K562 (cell line): ENCODE measurements around the gene ARHGDIA. TPM values are rescaled to one million over a fixed set of nuclear protein-coding genes. Genes with fewer than 3 reads are reported as not detected.

ENCODE experiments used
- CTBP1 ChIP-seq: fragments of 450-650 bp; IDR thresholded peaks from 2 replicates; pipeline ENCODE4 v1.6.1; 2016; ENCODE audit warnings: borderline replicate concordance
- DACH1 ChIP-seq: fragments of 450-650 bp; IDR thresholded peaks from 2 replicates; pipeline ENCODE4 v1.6.1; 2018; ENCODE audit not compliant: partially characterized antibody
- DMBX1 ChIP-seq: fragments of 250-450 bp; sonication (Bioruptor Pico); IDR thresholded peaks from 2 replicates; pipeline ENCODE4 v1.8.0; 2022; ENCODE audit warnings: inconsistent platforms, mild to moderate bottlenecking, moderate library complexity, borderline replicate concordance
- ETV6 ChIP-seq, 3 experiments: fragments of 150-350 bp in 1 of 3; sonication (generic) in 1 of 3; formaldehyde crosslinking in 1 of 3; IDR thresholded peaks; 2 replicates each; pipeline versions ENCODE4 v1.6.1 to v1.8.0; 2014 to 2022; ENCODE audit warnings: borderline replicate concordance in 2 of 3, low read depth in 2 of 3, antibody characterized with exemption in 1 of 3, low read length in 1 of 3, mild to moderate bottlenecking in 1 of 3, missing genetic modification reagents in 1 of 3
- HCFC1 ChIP-seq: IDR thresholded peaks from 2 replicates; pipeline ENCODE4 v1.6.1; 2012; ENCODE audit warnings: low read depth, low read length, improper control_type of control experiment
- MAFG ChIP-seq: fragments of 450-650 bp; conservative IDR thresholded peaks from 2 replicates; pipeline ENCODE4 v1.6.1; 2016; ENCODE audit warnings: missing genetic modification characterization, missing compliant biosample characterization
- MCM3 ChIP-seq: fragments of 450-650 bp; IDR thresholded peaks from 2 replicates; pipeline ENCODE4 v1.6.1; 2016
- PPARD ChIP-seq: fragments of 250-450 bp; sonication (Bioruptor Pico); IDR thresholded peaks from 2 replicates; pipeline ENCODE4 v1.8.0; 2022; ENCODE audit warnings: inconsistent platforms, mild to moderate bottlenecking, moderate library complexity
- SAFB ChIP-seq: fragments of 200-400 bp; formaldehyde crosslinking; IDR thresholded peaks from 2 replicates; pipeline ENCODE4 v1.6.1; 2017; ENCODE audit warnings: low read depth, low read length, borderline replicate concordance
- SMAD4 ChIP-seq: fragments of 250-450 bp; sonication (Bioruptor Pico); conservative IDR thresholded peaks from 2 replicates; pipeline ENCODE4 v1.8.0; 2021; ENCODE audit warnings: inconsistent platforms, mild to moderate bottlenecking, moderate library complexity
- ZNF41 ChIP-seq: fragments of 250-450 bp; sonication (Bioruptor Pico); conservative IDR thresholded peaks from 2 replicates; pipeline ENCODE4 v1.4.0; 2020; ENCODE audit warnings: mild to moderate bottlenecking
- ZNF75A ChIP-seq: fragments of 450-650 bp; formaldehyde crosslinking; IDR thresholded peaks from 2 replicates; pipeline ENCODE4 v1.4.0; 2020; ENCODE audit warnings: mild to moderate bottlenecking
- polyA plus RNA-seq, 8 experiments: library from polyadenylated mRNA; depleted of rRNA in 4 of 8; stranded (reverse) in 5 of 8; unstranded in 3 of 8; fragments of >200 nt; fragmentation: Nextera tagmentation in 2 of 8; fragmentation: Illumina TruSeq in 1 of 8; extraction: Ambion mirVana in 2 of 8; extraction: Trizol in 1 of 8; gene quantifications; 2 replicates each; pipeline versions ENCODE4 v1.2.1 to v1.2.3, GENCODE V29; 2011 to 2014; ENCODE audit warnings: inconsistent platforms in 1 of 8, missing spikeins in 1 of 8
- total RNA-seq, 7 experiments: library from RNA; depleted of rRNA in 6 of 7; stranded (reverse); fragments of >200 nt in 6 of 7; fragmentation: Illumina TruSeq in 2 of 7; extraction: Trizol in 2 of 7; gene quantifications; 2 replicates each; pipeline versions ENCODE4 v1.2.1 to v1.2.3, GENCODE V29; 2011 to 2021; ENCODE audit warnings: low replicate concordance in 1 of 7
- TF ChIP-seq, protein P1 (sequence below): sonication (generic); formaldehyde crosslinking; IDR thresholded peaks from 2 replicates; pipeline ENCODE4 v1.8.0; 2023; ENCODE audit warnings: missing genetic modification reagents, mild to moderate bottlenecking, borderline replicate concordance
- TF ChIP-seq, protein P2 (sequence below): sonication (generic); formaldehyde crosslinking; IDR thresholded peaks from 2 replicates; pipeline ENCODE4 v1.8.0; 2022; ENCODE audit warnings: mild to moderate bottlenecking, low read depth, missing genetic modification reagents
- TF ChIP-seq, protein P3 (sequence below): fragments of 250-450 bp; sonication (Bioruptor Pico); IDR thresholded peaks from 2 replicates; pipeline ENCODE4 v1.5.1; 2021; ENCODE audit warnings: mild to moderate bottlenecking

ARHGDIA gene
- total and polyA plus RNA-seq, 9 of the 15 experiments (the other 6 are each of a cell fraction or from before 2014, with no cell fraction given), result 9.6 to 340 (median 97.6) TPM

DNA sequence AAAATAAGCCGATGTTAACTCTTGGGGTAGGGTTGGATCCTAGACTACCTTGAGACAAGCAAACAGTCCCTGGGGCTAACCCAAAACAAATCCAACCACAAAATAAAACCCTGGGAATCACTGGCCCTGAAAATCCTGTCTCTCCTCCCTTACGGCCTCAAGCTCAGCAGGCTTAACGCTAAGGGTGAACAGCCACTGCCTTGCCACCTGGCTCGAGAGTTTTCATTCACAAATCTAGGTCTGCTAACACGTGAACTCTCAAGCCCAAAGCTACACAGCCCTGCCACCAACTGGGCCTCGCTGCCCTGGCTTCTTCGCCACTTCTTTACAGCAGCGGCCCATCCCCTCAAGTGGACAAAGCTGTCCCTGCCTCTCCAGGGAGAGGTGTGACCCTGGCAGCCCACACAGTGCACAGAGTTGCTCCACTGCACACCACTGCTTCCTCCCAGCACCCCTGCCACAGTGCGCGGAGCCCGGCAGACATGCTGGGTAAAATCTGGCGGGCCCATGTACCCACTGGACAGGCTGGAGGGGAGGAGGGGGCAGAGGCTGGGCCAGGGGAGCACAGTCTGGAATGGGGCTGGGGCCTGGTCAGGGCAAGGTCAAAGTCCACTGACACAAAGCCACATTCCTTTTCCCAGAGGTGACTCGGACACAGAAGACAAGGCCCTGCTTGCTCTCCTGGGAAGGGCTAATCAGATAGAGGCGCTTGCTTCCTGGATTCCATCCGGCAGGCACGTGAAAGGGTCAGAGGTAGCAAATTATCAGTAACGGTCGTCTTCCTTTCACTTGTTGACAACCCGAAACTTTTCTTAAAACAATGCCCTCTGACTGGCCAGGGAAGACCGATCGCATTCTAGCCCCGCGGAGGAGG, 39.1 kb upstream of the ARHGDIA start (continued):
- TF ChIP-seq, protein P1, sequence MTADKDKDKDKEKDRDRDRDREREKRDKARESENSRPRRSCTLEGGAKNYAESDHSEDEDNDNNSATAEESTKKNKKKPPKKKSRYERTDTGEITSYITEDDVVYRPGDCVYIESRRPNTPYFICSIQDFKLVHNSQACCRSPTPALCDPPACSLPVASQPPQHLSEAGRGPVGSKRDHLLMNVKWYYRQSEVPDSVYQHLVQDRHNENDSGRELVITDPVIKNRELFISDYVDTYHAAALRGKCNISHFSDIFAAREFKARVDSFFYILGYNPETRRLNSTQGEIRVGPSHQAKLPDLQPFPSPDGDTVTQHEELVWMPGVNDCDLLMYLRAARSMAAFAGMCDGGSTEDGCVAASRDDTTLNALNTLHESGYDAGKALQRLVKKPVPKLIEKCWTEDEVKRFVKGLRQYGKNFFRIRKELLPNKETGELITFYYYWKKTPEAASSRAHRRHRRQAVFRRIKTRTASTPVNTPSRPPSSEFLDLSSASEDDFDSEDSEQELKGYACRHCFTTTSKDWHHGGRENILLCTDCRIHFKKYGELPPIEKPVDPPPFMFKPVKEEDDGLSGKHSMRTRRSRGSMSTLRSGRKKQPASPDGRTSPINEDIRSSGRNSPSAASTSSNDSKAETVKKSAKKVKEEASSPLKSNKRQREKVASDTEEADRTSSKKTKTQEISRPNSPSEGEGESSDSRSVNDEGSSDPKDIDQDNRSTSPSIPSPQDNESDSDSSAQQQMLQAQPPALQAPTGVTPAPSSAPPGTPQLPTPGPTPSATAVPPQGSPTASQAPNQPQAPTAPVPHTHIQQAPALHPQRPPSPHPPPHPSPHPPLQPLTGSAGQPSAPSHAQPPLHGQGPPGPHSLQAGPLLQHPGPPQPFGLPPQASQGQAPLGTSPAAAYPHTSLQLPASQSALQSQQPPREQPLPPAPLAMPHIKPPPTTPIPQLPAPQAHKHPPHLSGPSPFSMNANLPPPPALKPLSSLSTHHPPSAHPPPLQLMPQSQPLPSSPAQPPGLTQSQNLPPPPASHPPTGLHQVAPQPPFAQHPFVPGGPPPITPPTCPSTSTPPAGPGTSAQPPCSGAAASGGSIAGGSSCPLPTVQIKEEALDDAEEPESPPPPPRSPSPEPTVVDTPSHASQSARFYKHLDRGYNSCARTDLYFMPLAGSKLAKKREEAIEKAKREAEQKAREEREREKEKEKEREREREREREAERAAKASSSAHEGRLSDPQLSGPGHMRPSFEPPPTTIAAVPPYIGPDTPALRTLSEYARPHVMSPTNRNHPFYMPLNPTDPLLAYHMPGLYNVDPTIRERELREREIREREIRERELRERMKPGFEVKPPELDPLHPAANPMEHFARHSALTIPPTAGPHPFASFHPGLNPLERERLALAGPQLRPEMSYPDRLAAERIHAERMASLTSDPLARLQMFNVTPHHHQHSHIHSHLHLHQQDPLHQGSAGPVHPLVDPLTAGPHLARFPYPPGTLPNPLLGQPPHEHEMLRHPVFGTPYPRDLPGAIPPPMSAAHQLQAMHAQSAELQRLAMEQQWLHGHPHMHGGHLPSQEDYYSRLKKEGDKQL (CRISPR knock-in tag), result no peak
- TF ChIP-seq SMAD4 (CRISPR knock-in tag), result no peak; the same call in 1 of the 2 replicates
- TF ChIP-seq, protein P2, sequence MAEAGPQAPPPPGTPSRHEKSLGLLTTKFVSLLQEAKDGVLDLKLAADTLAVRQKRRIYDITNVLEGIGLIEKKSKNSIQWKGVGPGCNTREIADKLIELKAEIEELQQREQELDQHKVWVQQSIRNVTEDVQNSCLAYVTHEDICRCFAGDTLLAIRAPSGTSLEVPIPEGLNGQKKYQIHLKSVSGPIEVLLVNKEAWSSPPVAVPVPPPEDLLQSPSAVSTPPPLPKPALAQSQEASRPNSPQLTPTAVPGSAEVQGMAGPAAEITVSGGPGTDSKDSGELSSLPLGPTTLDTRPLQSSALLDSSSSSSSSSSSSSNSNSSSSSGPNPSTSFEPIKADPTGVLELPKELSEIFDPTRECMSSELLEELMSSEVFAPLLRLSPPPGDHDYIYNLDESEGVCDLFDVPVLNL (CRISPR knock-in tag), result no peak
- no peak for TF ChIP-seq PPARD (CRISPR knock-in tag)
- TF ChIP-seq MCM3, result no peak
- TF ChIP-seq SAFB, result no peak
- no peak for TF ChIP-seq HCFC1
- TF ChIP-seq ETV6 (IDR thresholded peaks at IDR 0.05; ENCODE audit: borderline replicate concordance in 1 of 2, low read depth in 2 of 2, low read length in 1 of 2), result no peak
- TF ChIP-seq ETV6 (CRISPR knock-in tag; IDR thresholded peaks at IDR 0.05; ENCODE audit: borderline replicate concordance), result 0 out of 2 replicates have a peak, but pooled peaks have one; percentile 23
- TF ChIP-seq ZNF41 (CRISPR knock-in tag), result no peak
- TF ChIP-seq ZNF75A (CRISPR knock-in tag), result no peak
- peak; percentile 35; the same call in 1 of the 2 replicates for TF ChIP-seq DMBX1 (CRISPR knock-in tag)
- TF ChIP-seq, protein P3, sequence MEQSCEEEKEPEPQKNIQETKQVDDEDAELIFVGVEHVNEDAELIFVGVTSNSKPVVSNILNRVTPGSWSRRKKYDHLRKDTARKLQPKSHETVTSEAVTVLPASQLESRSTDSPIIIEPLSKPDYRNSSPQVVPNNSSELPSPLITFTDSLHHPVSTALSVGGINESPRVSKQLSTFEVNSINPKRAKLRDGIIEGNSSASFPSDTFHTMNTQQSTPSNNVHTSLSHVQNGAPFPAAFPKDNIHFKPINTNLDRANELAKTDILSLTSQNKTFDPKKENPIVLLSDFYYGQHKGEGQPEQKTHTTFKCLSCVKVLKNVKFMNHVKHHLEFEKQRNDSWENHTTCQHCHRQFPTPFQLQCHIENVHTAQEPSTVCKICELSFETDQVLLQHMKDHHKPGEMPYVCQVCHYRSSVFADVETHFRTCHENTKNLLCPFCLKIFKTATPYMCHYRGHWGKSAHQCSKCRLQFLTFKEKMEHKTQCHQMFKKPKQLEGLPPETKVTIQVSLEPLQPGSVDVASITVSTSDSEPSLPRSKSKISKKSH (CRISPR knock-in tag), result no peak
- no peak for TF ChIP-seq DACH1
- no peak for TF ChIP-seq MAFG (tag)
- TF ChIP-seq CTBP1, result peak; percentile 47; the same call in 1 of the 2 replicates
